SK-N-MC (cell line): ENCODE data around the gene LTBP1.

Source experiments
- DNase-seq: peaks from one replicate; pipeline ENCODE4 v3.0.0-alpha.2; 2011; ENCODE audit warnings: low read depth, low spot score
- H3K27ac ChIP-seq: fragments of 200-600 bp; sonication (generic); 2 replicates; pipeline ENCODE4 v1.5.1; 2016; ENCODE audit warnings: mixed run types
- H3K36me3 ChIP-seq: fragments of 200-600 bp; sonication (generic); 2 replicates; pipeline ENCODE4 v1.6.1; 2017; ENCODE audit warnings: antibody characterized with exemption, low read length, mixed read lengths; ENCODE audit not compliant: insufficient read depth
- H3K4me3 ChIP-seq: fragments of 200-600 bp; sonication (generic); 2 replicates; pipeline ENCODE4 v1.5.1; 2016
- H3K9ac ChIP-seq: fragments of 200-600 bp; sonication (generic); 2 replicates; pipeline ENCODE4 v1.8.0; 2017; ENCODE audit warnings: mixed run types, mixed read lengths; ENCODE audit not compliant: insufficient read length
- H3K9me3 ChIP-seq: fragments of 200-600 bp; sonication (generic); 2 replicates; pipeline ENCODE4 v1.6.1; 2017; ENCODE audit warnings: low read depth, mild to moderate bottlenecking, antibody characterized with exemption, low read length, moderate library complexity, mixed read lengths
- EZH2 ChIP-seq: fragments of 200-600 bp; sonication (generic); IDR thresholded peaks from one replicate; pipeline ENCODE4 v1.6.1; 2017; ENCODE audit warnings: antibody characterized with exemption
- FOXP2 ChIP-seq: optimal IDR thresholded peaks from 2 replicates; pipeline ENCODE3; 2011; ENCODE audit warnings: mild to moderate bottlenecking, moderate library complexity; ENCODE audit not compliant: insufficient read depth; ENCODE audit errors: extremely low read length, control extremely low read depth
- POLR2AphosphoS5 ChIP-seq: IDR thresholded peaks from 2 replicates; pipeline ENCODE4 v1.6.1; 2012; ENCODE audit warnings: mild to moderate bottlenecking, low read depth, low read length, borderline replicate concordance

LTBP1 gene

GRCh38 chr2:33236482-33237385 is 290.0 kb downstream of the LTBP1 start:
- no peak overlapping the region for H3K9ac ChIP-seq
- no peak overlapping the region for H3K4me3 ChIP-seq
- H3K27ac ChIP-seq, result no peak overlapping the region
- no peak for DNase-seq
- TF ChIP-seq POLR2AphosphoS5 (no peak), EZH2 (no peak), FOXP2 (no peak)
- H3K9me3 ChIP-seq, result no peaks in the 10 kb centered on the region
- H3K36me3 ChIP-seq, result no peaks in the 10 kb centered on the region

GRCh38 chr2:33238111-33238510 is 291.4 kb downstream of the LTBP1 start:
- TF ChIP-seq POLR2AphosphoS5 (no peak), FOXP2 (no peak), EZH2 (no peak)
- Histone ChIP-seq H3K4me3 (no peak overlapping the region), H3K9ac (no peak overlapping the region), H3K27ac (no peak overlapping the region), H3K36me3 (no peaks in the 10 kb centered on the region), H3K9me3 (no peaks in the 10 kb centered on the region)
- DNase-seq, result no peak

GRCh38 chr2:33240178-33240577 is 293.4 kb downstream of the LTBP1 start:
- Histone ChIP-seq H3K4me3 (no peak overlapping the region), H3K9ac (no peak overlapping the region), H3K36me3 (no peaks in the 10 kb centered on the region), H3K9me3 (no peaks in the 10 kb centered on the region), H3K27ac (no peak overlapping the region)
- DNase-seq, result no peak
- no peak for TF ChIP-seq EZH2

- DNase-seq, result no peak
- no peak overlapping the region for H3K9ac ChIP-seq
- no peak overlapping the region for H3K4me3 ChIP-seq
- no peaks in the 10 kb centered on the region for H3K36me3 ChIP-seq
- no peak for TF ChIP-seq FOXP2
- no peak for TF ChIP-seq POLR2AphosphoS5
- no peak for TF ChIP-seq EZH2
- no peaks in the 10 kb centered on the region for H3K9me3 ChIP-seq
- H3K27ac ChIP-seq, result no peak overlapping the region
These were observed 294.3 kb downstream of the LTBP1 start for GRCh38 chr2:33241072-33241471.

GRCh38 chr2:33241581-33241980 is 294.8 kb downstream of the LTBP1 start:
- Histone ChIP-seq H3K4me3 (no peak overlapping the region), H3K9ac (no peak overlapping the region), H3K36me3 (no peaks in the 10 kb centered on the region), H3K9me3 (no peaks in the 10 kb centered on the region), H3K27ac (no peak overlapping the region)
- no peak for TF ChIP-seq POLR2AphosphoS5
- TF ChIP-seq FOXP2, result no peak
- TF ChIP-seq EZH2, result no peak
- no peak for DNase-seq

- Histone ChIP-seq H3K9ac (no peak overlapping the region), H3K9me3 (no peaks in the 10 kb centered on the region), H3K36me3 (no peaks in the 10 kb centered on the region), H3K27ac (no peak overlapping the region), H3K4me3 (no peak overlapping the region)
- TF ChIP-seq EZH2 (no peak), FOXP2 (no peak), POLR2AphosphoS5 (no peak)
- DNase-seq, result no peak
These were observed 296.1 kb downstream of the LTBP1 start for GRCh38 chr2:33242845-33243244.

- H3K4me3 ChIP-seq, result no peak overlapping the region
- H3K36me3 ChIP-seq, result no peaks in the 10 kb centered on the region
- TF ChIP-seq EZH2, result no peak
- no peak overlapping the region for H3K27ac ChIP-seq
- no peaks in the 10 kb centered on the region for H3K9me3 ChIP-seq
- H3K9ac ChIP-seq, result no peak overlapping the region
- DNase-seq, result no peak
These were observed 299.7 kb downstream of the LTBP1 start for GRCh38 chr2:33246432-33246831.

- Histone ChIP-seq H3K9ac (no peak overlapping the region), H3K4me3 (no peak overlapping the region), H3K27ac (no peak overlapping the region), H3K36me3 (no peaks in the 10 kb centered on the region), H3K9me3 (no peaks in the 10 kb centered on the region)
- TF ChIP-seq POLR2AphosphoS5 (no peak), FOXP2 (no peak), EZH2 (no peak)
- DNase-seq, result no peak
These were observed 300.6 kb downstream of the LTBP1 start for GRCh38 chr2:33247365-33247764.

GRCh38 chr2:33250417-33251029 is 303.8 kb downstream of the LTBP1 start:
- Histone ChIP-seq H3K9me3 (no peaks in the 10 kb centered on the region), H3K9ac (no peak overlapping the region), H3K36me3 (no peaks in the 10 kb centered on the region), H3K27ac (no peak overlapping the region), H3K4me3 (no peak overlapping the region)
- TF ChIP-seq EZH2, result no peak
- no peak for TF ChIP-seq POLR2AphosphoS5
- TF ChIP-seq FOXP2, result no peak
- DNase-seq, result no peak
